GM12892 (cell line): ENCODE results near the gene DLG5.
"Not testable (repeated sequence)": the region's sequence is repeated elsewhere in the genome, so short reads cannot be mapped to it uniquely, and the experiment has no call there.

Experiments
- DNase-seq: peaks from one replicate; pipeline ENCODE4 v3.0.0; 2011; ENCODE audit not compliant: insufficient read length
- FAIRE-seq: peaks from 2 replicates; lab custom pipeline; 2011; peaks lifted over from hg19 to GRCh38; lab: Jason Lieb, UNC
- POLR2A ChIP-seq: IDR thresholded peaks from 2 replicates; pipeline ENCODE4 v1.6.1; 2011; ENCODE audit warnings: low read depth, low read length, control low read depth
- POLR2AphosphoS5 ChIP-seq: IDR thresholded peaks from 2 replicates; pipeline ENCODE4 v1.6.1; 2011; ENCODE audit warnings: low read depth, low read length, control low read depth
- TAF1 ChIP-seq: IDR thresholded peaks from 2 replicates; pipeline ENCODE4 v1.6.1; 2011; ENCODE audit warnings: low read depth, mild to moderate bottlenecking, control low read depth, low read length, borderline replicate concordance

Gene DLG5

GRCh38 chr10:77789016-77789415, 137.5 kb downstream of the DLG5 start:
- DNase-seq: no peak
- no peak for TF ChIP-seq TAF1
- no peak for TF ChIP-seq POLR2AphosphoS5
- no peak for TF ChIP-seq POLR2A
- no peak for FAIRE-seq

- FAIRE-seq (no peak), DNase-seq (no peak)
- TF ChIP-seq POLR2A (no peak), POLR2AphosphoS5 (no peak), TAF1 (no peak)
Observed at GRCh38 chr10:77788496-77789010, 138.0 kb downstream of the DLG5 start.

GRCh38 chr10:77787440-77787839, 139.1 kb downstream of the DLG5 start:
- no peak for DNase-seq
- TF ChIP-seq TAF1: no peak
- no peak for TF ChIP-seq POLR2AphosphoS5
- TF ChIP-seq POLR2A: no peak
- FAIRE-seq: no peak

GRCh38 chr10:77784856-77785255, 141.7 kb downstream of the DLG5 start:
- TF ChIP-seq TAF1 (no peak), POLR2AphosphoS5 (no peak), POLR2A (no peak)
- DNase-seq: no peak
- FAIRE-seq: no peak

- TF ChIP-seq POLR2A: no peak
- no peak for TF ChIP-seq POLR2AphosphoS5
- no peak for TF ChIP-seq TAF1
- FAIRE-seq (peak; percentile 33), DNase-seq (no peak)
Observed at GRCh38 chr10:77782328-77783061, 144.1 kb downstream of the DLG5 start.

GRCh38 chr10:77781451-77782327, 144.9 kb downstream of the DLG5 start:
- no peak for TF ChIP-seq TAF1
- no peak for TF ChIP-seq POLR2AphosphoS5
- TF ChIP-seq POLR2A: no peak
- FAIRE-seq: no peak
- no peak for DNase-seq

GRCh38 chr10:77780180-77780579, 146.4 kb downstream of the DLG5 start:
- no peak for FAIRE-seq
- DNase-seq: no peak
- no peak for TF ChIP-seq POLR2A
- TF ChIP-seq TAF1: no peak
- no peak for TF ChIP-seq POLR2AphosphoS5

- DNase-seq (no peak), FAIRE-seq (no peak)
- TF ChIP-seq TAF1: no peak
- no peak for TF ChIP-seq POLR2AphosphoS5
- no peak for TF ChIP-seq POLR2A
Observed at GRCh38 chr10:77776487-77776886, 150.1 kb downstream of the DLG5 start.

GRCh38 chr10:77774940-77775391, 151.6 kb downstream of the DLG5 start:
- no peak for DNase-seq
- TF ChIP-seq POLR2AphosphoS5: no peak
- TF ChIP-seq TAF1: no peak
- TF ChIP-seq POLR2A: no peak
- FAIRE-seq: no peak

GRCh38 chr10:77773631-77774426, 152.7 kb downstream of the DLG5 start:
- TF ChIP-seq POLR2A (no peak), TAF1 (no peak), POLR2AphosphoS5 (no peak)
- no peak for FAIRE-seq
- DNase-seq: no peak

- DNase-seq, FAIRE-seq: not testable (repeated sequence)
Observed at GRCh38 chr10:77772852-77773600, 153.5 kb downstream of the DLG5 start.
